ENCODE measurements around the gene GPANK1. TPM values are rescaled to one million over a fixed set of nuclear protein-coding genes. Genes with fewer than 3 reads are reported as not detected.
A peak's percentile ranks its signal among the peaks of the same experiment; 100 is the strongest.

The GPANK1 gene
- total RNA-seq, 2 experiments from 2014 or later, result 9.8 to 11.0 TPM

GRCh38 chr6:31655349-31656237 lies 9.2 kb downstream of the GPANK1 start, which contains the start of gene APOM:
APOM (plus strand) TSS chr6:31655894; CDS start chr6:31655967, 73 bp downstream.
- no peak for TF ChIP-seq CTCF (IDR thresholded peaks at IDR 0.05)
- intact Hi-C loops (cut with DNase I, micrococcal nuclease), result no loop called here
- Mint-ChIP-seq H3K27ac (peak within 1 kb of the TSS; percentile 76), H3K9me3 (no peaks in the 10 kb centered on the region), H3K4me3 (peak within 1 kb of the TSS; percentile 66), H3K4me1 (ENCODE audit: low read depth) (peaks cover 72% of the 10 kb centered on the region), H3K27me3 (no peaks in the 10 kb centered on the region), H3K36me3 (ENCODE audit: low read depth) (peaks cover 52% of the 10 kb centered on the region)
- peaks cover 57% of the 10 kb centered on the region for H3K4me1 ChIP-seq (ENCODE audit: insufficient read depth, low read length)
- peaks cover 27% of the 10 kb centered on the region for H3K36me3 ChIP-seq (ENCODE audit: insufficient read depth, low read length)
- no peak within 1 kb of the TSS for H3K27ac ChIP-seq (ENCODE audit: low read depth in 1 of 2, low read length in 2 of 2)
- no peak for DNase-seq
- no peaks in the 10 kb centered on the region for H3K9me3 ChIP-seq (ENCODE audit: control insufficient read depth in 1 of 2, insufficient read depth in 1 of 2, low read length in 2 of 2)
- no peak within 1 kb of the TSS for H3K4me3 ChIP-seq (ENCODE audit: low read length)
- ChIA-PET CTCF (interaction anchor here (0.6 kb wide), 1 partner anchor 174 kb away, joined by 5 read pairs; no protein-coding TSS in a partner anchor), POLR2A (interaction anchor here (0.5 to 5.1 kb wide), 2 partner anchors 8 to 317 kb away, joined by 3 to 250 read pairs; partner anchors contain the start of genes C6orf47, CSNK2B and GPANK1)
- H3K27me3 ChIP-seq (ENCODE audit: control insufficient read depth in 1 of 2, insufficient read depth in 2 of 2, low read length in 2 of 2), result no peaks in the 10 kb centered on the region
- ATAC-seq (ENCODE audit: poor library complexity), result no peak

GRCh38 chr6:31654574-31655348 lies 10.0 kb downstream of the GPANK1 start:
- Histone ChIP-seq H3K27me3 (ENCODE audit: control insufficient read depth in 1 of 2, insufficient read depth in 2 of 2, low read length in 2 of 2) (no peaks in the 10 kb centered on the region), H3K36me3 (ENCODE audit: insufficient read depth, low read length) (peaks cover 27% of the 10 kb centered on the region), H3K27ac (ENCODE audit: low read depth in 1 of 2, low read length in 2 of 2) (no peak overlapping the region), H3K9me3 (ENCODE audit: control insufficient read depth in 1 of 2, insufficient read depth in 1 of 2, low read length in 2 of 2) (no peaks in the 10 kb centered on the region), H3K4me3 (ENCODE audit: low read length) (no peak overlapping the region), H3K4me1 (ENCODE audit: insufficient read depth, low read length) (peaks cover 58% of the 10 kb centered on the region)
- H3K9me3 Mint-ChIP-seq, result no peaks in the 10 kb centered on the region
- TF ChIP-seq CTCF (IDR thresholded peaks at IDR 0.05), result no peak
- ATAC-seq (ENCODE audit: poor library complexity) (no peak), DNase-seq (no peak)
- intact Hi-C loops (cut with DNase I, micrococcal nuclease), result loop anchor here in 1 of 2 experiments (5.0 kb wide), 1 partner anchor 107 kb away; the partner anchor contains the start of genes ATP6V1G2 and NFKBIL1
- H3K27ac Mint-ChIP-seq, result peak overlapping the region; percentile 76
- H3K27me3 Mint-ChIP-seq, result no peaks in the 10 kb centered on the region
- peak overlapping the region; percentile 66 for H3K4me3 Mint-ChIP-seq
- POLR2A ChIA-PET, result interaction anchor here (0.7 to 5.1 kb wide), 7 partner anchors 9 to 1512 kb away, joined by 3 to 250 read pairs (median 12); partner anchors contain the start of genes ABHD16A, C6orf47, CSNK2B and GPANK1
- peaks cover 73% of the 10 kb centered on the region for H3K4me1 Mint-ChIP-seq (ENCODE audit: low read depth)
- CTCF ChIA-PET, result interaction anchor here (0.6 to 1.6 kb wide), 3 partner anchors 10 to 175 kb away, joined by 3 to 5 read pairs (median 4); partner anchors contain the start of genes GPANK1 and VARS1
- peaks cover 45% of the 10 kb centered on the region for H3K36me3 Mint-ChIP-seq (ENCODE audit: low read depth)

All from CD4-positive, alpha-beta T cell (primary cell).